OCI-LY1 (cell line): ENCODE data around the gene STARD3NL.

Experiments
- CTCF ChIP-seq: fragments of 200-600 bp; sonication (generic), shearing (Covaris generic); IDR thresholded peaks from 2 replicates; pipeline ENCODE4 v1.5.1; 2017; ENCODE audit warnings: mild to moderate bottlenecking, antibody characterized with exemption, low read length, moderate library complexity, mixed read lengths
- EZH2 ChIP-seq: fragments of 200-600 bp; sonication (generic), shearing (Covaris generic); IDR thresholded peaks from 2 replicates; pipeline ENCODE4 v1.8.0; 2017; ENCODE audit warnings: borderline replicate concordance, mixed run types, mild to moderate bottlenecking, antibody characterized with exemption, low read length, moderate library complexity, mixed read lengths

- TF ChIP-seq CTCF (no peak), EZH2 (no peak)
These were observed 64.8 kb downstream of the STARD3NL start for GRCh38 chr7:38242814-38243213.
